Mesenchymal stem cell (in vitro differentiated cells and primary cell): ENCODE data around the gene KIAA0232.

ENCODE experiments used
- DNase-seq: peaks from one replicate; pipeline ENCODE4 v3.0.0-alpha.2; 2013
- H2AFZ ChIP-seq: one replicate; pipeline ENCODE4 v1.6.1; 2013; ENCODE audit warnings: low read depth, mild to moderate bottlenecking, control low read depth, inconsistent platforms, low read length, moderate library complexity
- H2AK5ac ChIP-seq: 2 replicates; pipeline ENCODE4 v1.6.1; 2013; ENCODE audit warnings: low read length, moderate library complexity, mild to moderate bottlenecking, inconsistent platforms; ENCODE audit not compliant: severe bottlenecking
- H2BK120ac ChIP-seq: one replicate; pipeline ENCODE4 v1.6.1; 2013; ENCODE audit warnings: low read depth, mild to moderate bottlenecking, inconsistent platforms, low read length, moderate library complexity
- H2BK12ac ChIP-seq, 2 experiments: one replicate each; pipeline ENCODE4 v1.6.1; 2013; ENCODE audit warnings: inconsistent platforms in 2 of 2, low read length in 2 of 2, mild to moderate bottlenecking in 2 of 2, moderate library complexity in 2 of 2, control low read depth in 1 of 2
- H2BK15ac ChIP-seq: one replicate; pipeline ENCODE4 v1.6.1; 2013; ENCODE audit warnings: mild to moderate bottlenecking, low read depth, inconsistent platforms; ENCODE audit not compliant: poor library complexity, severe bottlenecking
- H2BK5ac ChIP-seq: 2 replicates; pipeline ENCODE4 v1.6.1; 2013; ENCODE audit warnings: low read depth, mild to moderate bottlenecking, low read length, control low read depth, inconsistent platforms; ENCODE audit not compliant: poor library complexity, severe bottlenecking
- H3K14ac ChIP-seq, 2 experiments: one replicate each; pipeline ENCODE4 v1.6.1; 2013; ENCODE audit warnings: inconsistent platforms in 2 of 2, low read length in 2 of 2, control low read depth in 1 of 2, mild to moderate bottlenecking in 1 of 2, moderate library complexity in 1 of 2
- H3K18ac ChIP-seq, 2 experiments: one replicate each; pipeline ENCODE4 v1.6.1; 2013; ENCODE audit warnings: inconsistent platforms in 2 of 2, low read length in 2 of 2, control low read depth in 1 of 2, low read depth in 1 of 2, mild to moderate bottlenecking in 1 of 2
- H3K23ac ChIP-seq, 2 experiments: one replicate each; pipeline ENCODE4 v1.6.1; 2013; ENCODE audit warnings: inconsistent platforms in 2 of 2, low read length in 2 of 2, mild to moderate bottlenecking in 2 of 2, moderate library complexity in 2 of 2, control low read depth in 1 of 2
- H3K27ac ChIP-seq: 2 replicates; pipeline ENCODE4 v1.5.1; 2013; ENCODE audit warnings: mild to moderate bottlenecking, moderate library complexity, low read length, control low read depth, inconsistent platforms; ENCODE audit not compliant: poor library complexity, severe bottlenecking
- H3K27me3 ChIP-seq, 2 experiments: 2 replicates each; pipeline versions ENCODE4 v1.6.1 to v1.7.0; 2013; ENCODE audit warnings: low read length in 2 of 2, mild to moderate bottlenecking in 2 of 2, moderate library complexity in 2 of 2, control low read depth in 1 of 2, inconsistent platforms in 1 of 2; ENCODE audit not compliant: control insufficient read depth in 1 of 2, insufficient read depth in 1 of 2
- H3K36me3 ChIP-seq, 2 experiments: 2 replicates each; pipeline versions ENCODE4 v1.6.1 to v1.7.0; 2013; ENCODE audit warnings: low read length in 2 of 2, control low read depth in 1 of 2, inconsistent platforms in 1 of 2, low read depth in 1 of 2, mild to moderate bottlenecking in 1 of 2; ENCODE audit not compliant: insufficient read depth in 2 of 2, control insufficient read depth in 1 of 2
- H3K4ac ChIP-seq, 2 experiments: one replicate each; pipeline ENCODE4 v1.6.1; 2013; ENCODE audit warnings: inconsistent platforms in 2 of 2, low read length in 2 of 2, mild to moderate bottlenecking in 2 of 2, moderate library complexity in 2 of 2, control low read depth in 1 of 2, low read depth in 1 of 2
- H3K4me1 ChIP-seq: 2 replicates; pipeline ENCODE4 v1.6.1; 2013; ENCODE audit warnings: low read depth, low read length, control low read depth; ENCODE audit not compliant: control insufficient read depth, insufficient read depth
- H3K4me2 ChIP-seq: 2 replicates; pipeline ENCODE4 v1.6.1; 2013; ENCODE audit warnings: low read length, mild to moderate bottlenecking, inconsistent platforms; ENCODE audit not compliant: poor library complexity, severe bottlenecking
- H3K4me3 ChIP-seq, 2 experiments: 2 replicates each; pipeline versions ENCODE4 v1.5.1 to v1.7.0; 2013; ENCODE audit warnings: low read length in 2 of 2, mild to moderate bottlenecking in 2 of 2, control low read depth in 1 of 2, low read depth in 1 of 2; ENCODE audit not compliant: insufficient read depth in 1 of 2
- H3K79me1 ChIP-seq: replicated peaks from 2 replicates; pipeline ENCODE4 v1.6.1; 2013; ENCODE audit warnings: mild to moderate bottlenecking, control low read depth, low read length, inconsistent platforms; ENCODE audit not compliant: poor library complexity, severe bottlenecking
- H3K9ac ChIP-seq: 2 replicates; pipeline ENCODE4 v1.7.0; 2013; ENCODE audit warnings: mild to moderate bottlenecking, low read length, moderate library complexity
- H3K9me3 ChIP-seq: 2 replicates; pipeline ENCODE4 v1.7.0; 2013; ENCODE audit warnings: mild to moderate bottlenecking, low read length; ENCODE audit not compliant: control insufficient read depth
- H4K8ac ChIP-seq: one replicate; pipeline ENCODE4 v1.6.1; 2013; ENCODE audit warnings: inconsistent platforms, mild to moderate bottlenecking, low read length, moderate library complexity
- H4K91ac ChIP-seq: one replicate; pipeline ENCODE4 v1.6.1; 2013; ENCODE audit warnings: mild to moderate bottlenecking, low read length, inconsistent platforms
- WGBS: methylation state at CpG from one replicate; pipeline ENCODE4 v1.1.7; 2013; ENCODE audit warnings: mixed read lengths; 5-methylcytosine and 5-hydroxymethylcytosine counted together

KIAA0232 gene

DNA sequence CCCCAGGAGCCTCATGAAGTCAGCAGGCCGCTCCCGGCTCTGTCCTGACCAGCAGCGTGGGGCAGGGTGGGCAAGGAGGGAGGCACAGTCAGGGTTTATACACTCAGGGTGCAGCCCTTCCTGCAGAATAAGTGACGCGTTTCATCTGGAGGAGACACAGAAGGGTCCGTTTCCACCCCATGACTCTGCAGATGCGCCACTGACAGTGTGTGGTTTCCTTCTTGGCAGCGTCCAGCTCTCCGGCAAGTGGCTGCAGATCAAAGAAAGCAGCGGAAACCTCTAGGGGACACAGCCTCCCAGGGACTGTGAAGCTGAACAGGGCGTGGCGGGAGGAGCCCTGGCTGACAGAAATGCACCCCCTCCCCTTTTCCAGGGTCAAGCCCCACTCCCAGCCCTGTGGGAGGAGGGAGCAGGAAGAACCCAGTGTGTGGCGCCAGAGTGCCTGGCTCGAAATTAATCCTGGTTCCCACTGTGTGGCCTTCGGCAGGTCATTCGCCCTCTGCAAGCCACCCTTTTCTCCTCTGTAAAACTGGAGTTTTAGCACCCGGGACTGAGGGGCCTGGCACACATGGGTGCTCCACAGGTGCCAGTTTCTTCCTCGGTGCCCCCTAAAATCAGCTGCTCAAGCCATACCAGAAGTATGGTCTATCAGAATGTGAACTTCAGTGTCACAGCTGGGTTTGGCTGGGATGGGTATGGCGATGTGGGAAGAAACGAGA, 109.8 kb downstream of the KIAA0232 start:
- H3K18ac ChIP-seq: peak overlapping the region; percentile 91 to 93

DNA sequence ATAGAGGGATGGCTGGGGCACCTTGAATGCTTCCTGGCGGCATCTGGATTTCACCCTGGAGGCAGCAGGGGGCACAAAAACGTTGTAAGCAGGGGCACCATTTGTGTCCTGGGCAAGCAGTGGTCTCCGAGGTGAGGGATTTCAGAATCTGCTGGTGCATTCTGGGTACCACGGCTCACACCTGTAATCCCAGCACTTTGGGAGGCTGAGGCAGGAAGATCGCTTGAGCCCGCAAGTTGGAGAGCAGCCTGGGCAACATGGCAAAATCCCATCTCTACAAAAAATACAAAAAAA, 110.3 kb downstream of the KIAA0232 start:
- H2BK15ac ChIP-seq: no peak overlapping the region
- H3K36me3 ChIP-seq: peaks cover 0 to 16% of the 10 kb centered on the region in 2 experiments
- 82% methylated on average over 6 of the region's 6 CpGs for WGBS

More for the DNA sequence above, 109.8 kb downstream of the KIAA0232 start:
- peak overlapping the region; percentile 93 for H2BK120ac ChIP-seq
- no peaks in the 10 kb centered on the region for H3K79me1 ChIP-seq
- H3K4me2 ChIP-seq: no peak overlapping the region
- peak overlapping the region; percentile 83 for H2AK5ac ChIP-seq
- peak overlapping the region; percentile 39 for H2BK5ac ChIP-seq
- peaks cover 0 to 16% of the 10 kb centered on the region in 2 experiments for H3K36me3 ChIP-seq
- H2BK15ac ChIP-seq: peak overlapping the region; percentile 29
- peak overlapping the region; percentile 51 for H2AFZ ChIP-seq
- H4K8ac ChIP-seq: peak overlapping the region; percentile 14
- H3K4me1 ChIP-seq: peaks cover 36% of the 10 kb centered on the region
- H3K14ac ChIP-seq: peak overlapping the region in 1 of 2 experiments; percentile 80
- no peaks in the 10 kb centered on the region for H3K27me3 ChIP-seq
- peak overlapping the region; percentile 93 to 98 for H2BK12ac ChIP-seq
- DNase-seq: peak; percentile 93
- H3K27ac ChIP-seq: peak overlapping the region; percentile 95
- H3K4me3 ChIP-seq: peak overlapping the region in 1 of 2 experiments; percentile 61
- peak overlapping the region; percentile 62 to 97 for H3K4ac ChIP-seq
- H3K9ac ChIP-seq: peak overlapping the region; percentile 60
- no peaks in the 10 kb centered on the region for H3K9me3 ChIP-seq
- peak overlapping the region; percentile 71 for H4K91ac ChIP-seq
- peak overlapping the region in 1 of 2 experiments; percentile 79 for H3K23ac ChIP-seq
- WGBS: 24% methylated on average over 20 of the region's 20 CpGs

DNA sequence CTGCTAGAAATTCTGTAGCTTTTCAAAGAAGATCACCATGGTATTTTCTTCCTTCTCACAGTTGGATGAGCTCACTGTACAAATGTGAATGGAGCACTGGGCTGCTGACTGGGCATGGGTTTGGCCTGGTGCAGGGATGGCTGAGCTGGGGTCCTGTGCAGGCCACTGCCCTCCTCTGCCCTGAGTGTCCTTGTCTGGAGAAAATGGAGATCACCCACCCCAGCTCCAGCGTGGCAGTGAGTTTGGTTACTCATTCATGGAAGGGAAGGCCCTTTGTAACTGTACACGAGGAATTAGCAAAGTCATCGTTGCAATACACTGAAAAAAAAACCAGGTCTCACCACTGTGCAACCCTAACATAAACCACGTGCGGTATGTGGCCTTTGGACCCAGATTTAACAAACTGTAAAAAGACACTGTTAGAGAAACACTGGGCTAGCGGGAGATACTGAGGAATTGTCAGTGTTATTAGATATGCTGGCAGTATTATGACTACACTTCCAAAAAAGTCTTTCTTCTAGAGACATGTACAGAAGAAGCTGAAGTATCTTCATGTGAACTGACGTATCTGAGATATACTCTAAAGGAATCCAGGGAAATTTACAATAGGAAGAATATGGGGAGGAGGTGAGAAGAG, 111.0 kb downstream of the KIAA0232 start:
- H3K9me3 ChIP-seq: no peaks in the 10 kb centered on the region
- no peak overlapping the region for H3K23ac ChIP-seq
- H2AFZ ChIP-seq: peak overlapping the region; percentile 33
- H3K4me1 ChIP-seq: peaks cover 24% of the 10 kb centered on the region
- 70% methylated on average over 7 of the region's 7 CpGs for WGBS
- peak overlapping the region; percentile 24 for H3K4me2 ChIP-seq
- peak overlapping the region; percentile 79 for H2BK5ac ChIP-seq
- H3K14ac ChIP-seq: no peak overlapping the region
- no peak overlapping the region for H2AK5ac ChIP-seq
- no peaks in the 10 kb centered on the region for H3K79me1 ChIP-seq
- H3K27me3 ChIP-seq: no peaks in the 10 kb centered on the region
- H3K36me3 ChIP-seq: peaks cover 0 to 9% of the 10 kb centered on the region in 2 experiments
- H2BK120ac ChIP-seq: peak overlapping the region; percentile 71
- peak overlapping the region; percentile 81 to 86 for H2BK12ac ChIP-seq
- H3K27ac ChIP-seq: peak overlapping the region; percentile 95
- no peak overlapping the region for H2BK15ac ChIP-seq
- DNase-seq: peak; percentile 91
- peak overlapping the region; percentile 57 to 98 for H3K4ac ChIP-seq
- peak overlapping the region; percentile 85 for H4K91ac ChIP-seq
- H3K4me3 ChIP-seq: no peak overlapping the region
- peak overlapping the region; percentile 85 to 97 for H3K18ac ChIP-seq
- H4K8ac ChIP-seq: peak overlapping the region; percentile 90
- H3K9ac ChIP-seq: peak overlapping the region; percentile 17

More for the DNA sequence above, 110.3 kb downstream of the KIAA0232 start:
- Histone ChIP-seq H4K91ac (peak overlapping the region; percentile 71), H3K79me1 (no peaks in the 10 kb centered on the region), H3K4me1 (peaks cover 31% of the 10 kb centered on the region), H3K14ac (peak overlapping the region in 1 of 2 experiments; percentile 80), H3K4ac (peak overlapping the region; percentile 62 to 85), H2BK120ac (peak overlapping the region; percentile 37), H4K8ac (peak overlapping the region; percentile 14), H3K23ac (no peak overlapping the region), H3K9ac (peak overlapping the region; percentile 60), H3K4me3 (no peak overlapping the region), H2AFZ (no peak overlapping the region), H3K27ac (peak overlapping the region; percentile 95), H2AK5ac (peak overlapping the region; percentile 83), H3K4me2 (no peak overlapping the region), H3K18ac (peak overlapping the region; percentile 50 to 81), H3K27me3 (no peaks in the 10 kb centered on the region), H3K9me3 (no peaks in the 10 kb centered on the region), H2BK5ac (peak overlapping the region; percentile 39), H2BK12ac (peak overlapping the region; percentile 44 to 98)
- no peak for DNase-seq

DNA sequence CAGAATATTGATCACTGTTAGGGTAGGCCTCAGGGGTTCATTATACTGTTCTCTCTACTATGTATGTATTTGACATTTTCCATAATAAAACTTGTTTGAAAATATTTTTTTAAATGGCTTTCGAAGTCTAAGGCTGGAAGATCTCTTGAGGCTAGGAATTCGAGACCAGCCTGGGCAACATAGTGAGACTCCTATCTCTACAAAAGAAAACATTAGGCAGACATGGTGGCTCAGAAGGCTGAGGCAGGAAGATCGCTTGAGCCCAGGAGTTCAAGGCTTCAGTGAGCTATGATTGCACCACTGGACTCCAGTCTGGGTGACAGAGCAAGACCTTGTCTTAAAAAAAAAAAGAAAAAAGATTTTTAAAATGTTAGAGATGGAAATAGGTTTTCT, 111.6 kb downstream of the KIAA0232 start:
- Histone ChIP-seq H3K27ac (peak overlapping the region; percentile 95), H3K9ac (no peak overlapping the region), H4K8ac (no peak overlapping the region), H3K36me3 (peaks cover 0 to 7% of the 10 kb centered on the region in 2 experiments), H3K23ac (no peak overlapping the region), H2BK12ac (peak overlapping the region in 1 of 2 experiments; percentile 83), H3K4me2 (no peak overlapping the region), H2BK120ac (no peak overlapping the region), H3K79me1 (no peaks in the 10 kb centered on the region), H3K4ac (no peak overlapping the region), H4K91ac (no peak overlapping the region), H3K18ac (peak overlapping the region in 1 of 2 experiments; percentile 48), H3K9me3 (no peaks in the 10 kb centered on the region), H3K4me1 (peaks cover 23% of the 10 kb centered on the region), H3K4me3 (no peak overlapping the region), H2AK5ac (peak overlapping the region; percentile 89), H2AFZ (no peak overlapping the region), H2BK15ac (no peak overlapping the region), H2BK5ac (peak overlapping the region; percentile 63), H3K14ac (no peak overlapping the region), H3K27me3 (no peaks in the 10 kb centered on the region)
- WGBS: 100% methylated on average over 3 of the region's 3 CpGs
- no peak for DNase-seq
